ENCODE data around the gene ERVK3-1. TPM values are rescaled to one million over a fixed set of nuclear protein-coding genes. Genes with fewer than 3 reads are reported as not detected.
A peak's percentile ranks its signal among the peaks of the same experiment; 100 is the strongest.

Gene ERVK3-1
- total RNA-seq, 1 experiment from 2014 or later = 61.3 TPM

- BruUV-seq (replicated peaks) = no TSS peak
- peaks cover 62% of the 10 kb centered on the region for H3K36me3 Mint-ChIP-seq (ENCODE audit: insufficient read depth, unreplicated experiment)
- Histone ChIP-seq H3K9me3 (no peaks in the 10 kb centered on the region), H3K36me3 (ENCODE audit: control insufficient read depth, insufficient read depth, low read length) (peaks cover 3% of the 10 kb centered on the region; the same call in 1 of the 2 replicates), H3K4me3 (ENCODE audit: low read depth, low read length) (no peak overlapping the region), H3K27me3 (replicated peaks; ENCODE audit: control insufficient read depth, insufficient read depth, low read length) (no peaks in the 10 kb centered on the region), H3K4me1 (peaks cover 7% of the 10 kb centered on the region)
- no peak for TF ChIP-seq CTCF (IDR thresholded peaks at IDR 0.05; ENCODE audit: insufficient read depth in 1 of 2, low read depth in 1 of 2, low read length in 1 of 2, severe bottlenecking in 1 of 2, unreplicated experiment in 1 of 2)
- no peaks in the 10 kb centered on the region for H3K27me3 Mint-ChIP-seq (ENCODE audit: insufficient read depth, unreplicated experiment)
- POLR2A ChIA-PET = interaction anchor here (0.5 kb wide), 1 partner anchor 26 kb away, joined by 3 read pairs; no protein-coding TSS in a partner anchor
- H3K27ac Mint-ChIP-seq (ENCODE audit: unreplicated experiment) = no peak overlapping the region
- H3K4me1 Mint-ChIP-seq (ENCODE audit: low read depth, unreplicated experiment) = peaks cover 8% of the 10 kb centered on the region
- no peak for DNase-seq
- H3K9me3 Mint-ChIP-seq (ENCODE audit: unreplicated experiment) = no peaks in the 10 kb centered on the region
- CTCF ChIA-PET = no interaction called here
- intact Hi-C loops (cut with micrococcal nuclease; ENCODE audit: unreplicated experiment) = loop anchor here (10.0 kb wide), 1 partner anchor 76 kb away; the partner anchor contains the start of gene ZNF544
- no peak overlapping the region for H3K4me3 Mint-ChIP-seq (ENCODE audit: unreplicated experiment)
These were observed 4.6 kb upstream of the ERVK3-1 start for GRCh38 chr19:58300620-58301019.

GRCh38 chr19:58304255-58304654 lies 922 bp upstream of the ERVK3-1 start:
- H3K27me3 Mint-ChIP-seq (ENCODE audit: insufficient read depth, unreplicated experiment) = no peaks in the 10 kb centered on the region
- peaks cover 64% of the 10 kb centered on the region for H3K36me3 Mint-ChIP-seq (ENCODE audit: insufficient read depth, unreplicated experiment)
- intact Hi-C loops (cut with micrococcal nuclease; ENCODE audit: unreplicated experiment) = loop anchor here (10.0 kb wide), 1 partner anchor 79 kb away; the partner anchor contains the start of gene ZNF544
- Histone ChIP-seq H3K27me3 (replicated peaks; ENCODE audit: control insufficient read depth, insufficient read depth, low read length) (no peaks in the 10 kb centered on the region), H3K9me3 (0 out of 2 replicates have a peak, but pooled peaks cover 3% of the 10 kb centered on the region), H3K36me3 (ENCODE audit: control insufficient read depth, insufficient read depth, low read length) (peaks cover 10% of the 10 kb centered on the region), H3K4me1 (peaks cover 11% of the 10 kb centered on the region), H3K4me3 (ENCODE audit: low read depth, low read length) (peak overlapping the region; percentile 68)
- BruUV-seq (replicated peaks) = no TSS peak
- ChIA-PET POLR2A (interaction anchor here (0.5 kb wide), 1 partner anchor 82 kb away, joined by 3 read pairs; no protein-coding TSS in a partner anchor), CTCF (no interaction called here)
- peak overlapping the region; percentile 97 for H3K27ac Mint-ChIP-seq (ENCODE audit: unreplicated experiment)
- H3K9me3 Mint-ChIP-seq (ENCODE audit: unreplicated experiment) = no peaks in the 10 kb centered on the region
- DNase-seq = peak in 1 of 2 experiments; percentile 6
- TF ChIP-seq CTCF (IDR thresholded peaks at IDR 0.05; ENCODE audit: insufficient read depth in 1 of 2, low read depth in 1 of 2, low read length in 1 of 2, severe bottlenecking in 1 of 2, unreplicated experiment in 1 of 2) = no peak
- peak overlapping the region; percentile 93 for H3K4me3 Mint-ChIP-seq (ENCODE audit: unreplicated experiment)
- H3K4me1 Mint-ChIP-seq (ENCODE audit: low read depth, unreplicated experiment) = peaks cover 8% of the 10 kb centered on the region

- Mint-ChIP-seq H3K4me1 (ENCODE audit: low read depth, unreplicated experiment) (peaks cover 8% of the 10 kb centered on the region), H3K9me3 (ENCODE audit: unreplicated experiment) (peaks cover 2% of the 10 kb centered on the region), H3K27me3 (ENCODE audit: insufficient read depth, unreplicated experiment) (no peaks in the 10 kb centered on the region), H3K4me3 (ENCODE audit: unreplicated experiment) (peak overlapping the region; percentile 93), H3K36me3 (ENCODE audit: insufficient read depth, unreplicated experiment) (peaks cover 66% of the 10 kb centered on the region), H3K27ac (ENCODE audit: unreplicated experiment) (peak overlapping the region; percentile 97)
- Histone ChIP-seq H3K27me3 (replicated peaks; ENCODE audit: control insufficient read depth, insufficient read depth, low read length) (no peaks in the 10 kb centered on the region), H3K9me3 (0 out of 2 replicates have a peak, but pooled peaks cover 3% of the 10 kb centered on the region), H3K4me1 (peaks cover 11% of the 10 kb centered on the region), H3K36me3 (ENCODE audit: control insufficient read depth, insufficient read depth, low read length) (peaks cover 10% of the 10 kb centered on the region), H3K4me3 (ENCODE audit: low read depth, low read length) (peak overlapping the region; percentile 68)
- CTCF ChIA-PET = no interaction called here
- no TSS peak for BruUV-seq (replicated peaks)
- POLR2A ChIA-PET = interaction anchor here (0.5 to 1.8 kb wide), 3 partner anchors 26 to 81 kb away, joined by 3 to 8 read pairs (median 3); partner anchors contain the start of genes ZNF497 and ZNF8
- DNase-seq = no peak
- no peak for TF ChIP-seq CTCF (IDR thresholded peaks at IDR 0.05; ENCODE audit: insufficient read depth in 1 of 2, low read depth in 1 of 2, low read length in 1 of 2, severe bottlenecking in 1 of 2, unreplicated experiment in 1 of 2)
- intact Hi-C loops (cut with micrococcal nuclease; ENCODE audit: unreplicated experiment) = loop anchor here (1.0 to 10.0 kb wide), 4 partner anchors 22 to 80 kb away; partner anchors contain the start of genes ZNF544, ZNF8, ZNF837 and ZSCAN22
These were observed 471 bp upstream of the ERVK3-1 start for GRCh38 chr19:58304748-58305064.
